ENCODE results near the gene LSAMP.

GRCh38 chr3:115819785-115820384 is 625.4 kb downstream of the LSAMP start:
- TF ChIP-seq, protein P1, sequence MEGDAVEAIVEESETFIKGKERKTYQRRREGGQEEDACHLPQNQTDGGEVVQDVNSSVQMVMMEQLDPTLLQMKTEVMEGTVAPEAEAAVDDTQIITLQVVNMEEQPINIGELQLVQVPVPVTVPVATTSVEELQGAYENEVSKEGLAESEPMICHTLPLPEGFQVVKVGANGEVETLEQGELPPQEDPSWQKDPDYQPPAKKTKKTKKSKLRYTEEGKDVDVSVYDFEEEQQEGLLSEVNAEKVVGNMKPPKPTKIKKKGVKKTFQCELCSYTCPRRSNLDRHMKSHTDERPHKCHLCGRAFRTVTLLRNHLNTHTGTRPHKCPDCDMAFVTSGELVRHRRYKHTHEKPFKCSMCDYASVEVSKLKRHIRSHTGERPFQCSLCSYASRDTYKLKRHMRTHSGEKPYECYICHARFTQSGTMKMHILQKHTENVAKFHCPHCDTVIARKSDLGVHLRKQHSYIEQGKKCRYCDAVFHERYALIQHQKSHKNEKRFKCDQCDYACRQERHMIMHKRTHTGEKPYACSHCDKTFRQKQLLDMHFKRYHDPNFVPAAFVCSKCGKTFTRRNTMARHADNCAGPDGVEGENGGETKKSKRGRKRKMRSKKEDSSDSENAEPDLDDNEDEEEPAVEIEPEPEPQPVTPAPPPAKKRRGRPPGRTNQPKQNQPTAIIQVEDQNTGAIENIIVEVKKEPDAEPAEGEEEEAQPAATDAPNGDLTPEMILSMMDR (IDR thresholded peaks at IDR 0.05; ENCODE audit: low read depth, low read length): peak; percentile 100
- TF ChIP-seq EZH2phosphoT487 (IDR thresholded peaks at IDR 0.05; ENCODE audit: low read depth): no peak
